ENCODE measurements around the gene EIF2B1.

DNA sequence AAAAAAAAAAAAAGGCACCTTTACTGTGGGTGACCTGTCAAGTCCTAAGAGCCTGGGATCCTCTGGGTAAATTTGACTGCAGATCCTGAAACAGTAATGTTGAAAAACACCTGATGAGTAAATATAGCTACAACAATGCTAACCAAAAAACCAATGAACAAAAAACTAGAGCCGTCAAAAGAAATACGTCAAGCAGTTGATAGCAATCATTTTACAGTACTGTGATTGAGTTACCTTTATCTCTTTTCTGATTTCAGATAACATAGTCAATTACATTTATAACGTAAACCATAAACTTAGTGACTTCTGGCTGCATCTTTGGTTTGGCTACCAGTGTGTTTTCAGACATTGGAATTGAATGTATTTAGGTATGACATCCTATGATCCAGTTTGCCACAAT, 55.2 kb downstream of the EIF2B1 start:
- no peak for TF ChIP-seq POLR2A (IDR thresholded peaks at IDR 0.05; ENCODE audit: low read length)
- no peak for TF ChIP-seq GATA1 (IDR thresholded peaks at IDR 0.05; ENCODE audit: low read depth, low read length)
